HFFc6 (cell line): ENCODE data around the gene CCDC8. TPM values are rescaled to one million over a fixed set of nuclear protein-coding genes. Genes with fewer than 3 reads are reported as not detected.

ENCODE experiments used
- DNase-seq: peaks from one replicate; pipeline ENCODE4 v3.0.0-alpha.2; 2018
- H3K27ac Mint-ChIP-seq: 2 replicates; pipeline ENCODE4 v1.8.0; 2020; ENCODE audit warnings: mild to moderate bottlenecking, mixed read lengths
- H3K27me3 Mint-ChIP-seq: 2 replicates; pipeline ENCODE4 v1.8.0; 2021; ENCODE audit warnings: mild to moderate bottlenecking, moderate library complexity, mixed read lengths; ENCODE audit not compliant: insufficient read depth
- H3K36me3 Mint-ChIP-seq: 2 replicates; pipeline ENCODE4 v1.8.0; 2021; ENCODE audit warnings: low read depth, mixed read lengths
- H3K4me1 Mint-ChIP-seq: 2 replicates; pipeline ENCODE4 v1.8.0; 2020; ENCODE audit warnings: low read depth, mixed read lengths
- H3K4me3 Mint-ChIP-seq: 2 replicates; pipeline ENCODE4 v1.8.0; 2020; ENCODE audit warnings: mild to moderate bottlenecking, moderate library complexity, mixed read lengths
- H3K9me3 Mint-ChIP-seq: 2 replicates; pipeline ENCODE4 v1.8.0; 2020; ENCODE audit warnings: mild to moderate bottlenecking, mixed read lengths
- CTCF ChIP-seq: fragments of 200-600 bp; sonication (generic); IDR thresholded peaks from 2 replicates; pipeline ENCODE4 v1.5.0; 2021; ENCODE audit warnings: antibody characterized with exemption, mild to moderate bottlenecking
- total RNA-seq, 6 experiments: library from RNA; stranded (reverse); fragmentation: NEBNext Ultra II Directional; extraction: Animal tissue kit (Norgen Biotek cat#: 25700); gene quantifications; 2 replicates in 1 of 6; 3 replicates in 5 of 6; pipeline ENCODE4 v1.2.3, GENCODE V29; 2021

Gene CCDC8
- total RNA-seq, 6 experiments from 2014 or later: 6.3 to 10.6 (median 10.2) TPM

GRCh38 chr19:46390121-46390858 is 23.1 kb downstream of the CCDC8 start:
- Mint-ChIP-seq H3K4me1 (peaks cover 34% of the 10 kb centered on the region), H3K27ac (no peak overlapping the region), H3K4me3 (no peak overlapping the region), H3K36me3 (peaks cover 40% of the 10 kb centered on the region), H3K27me3 (peaks cover 7% of the 10 kb centered on the region), H3K9me3 (peaks cover 14% of the 10 kb centered on the region)
- no peak for DNase-seq
- TF ChIP-seq CTCF: no peak

GRCh38 chr19:46388311-46389095 is 24.9 kb downstream of the CCDC8 start:
- no peak overlapping the region for H3K27ac Mint-ChIP-seq
- H3K27me3 Mint-ChIP-seq: peaks cover 4% of the 10 kb centered on the region
- peaks cover 34% of the 10 kb centered on the region for H3K36me3 Mint-ChIP-seq
- peaks cover 14% of the 10 kb centered on the region for H3K9me3 Mint-ChIP-seq
- no peak for TF ChIP-seq CTCF
- peaks cover 24% of the 10 kb centered on the region for H3K4me1 Mint-ChIP-seq
- H3K4me3 Mint-ChIP-seq: no peak overlapping the region
- no peak for DNase-seq

- Mint-ChIP-seq H3K27ac (no peak overlapping the region), H3K27me3 (peaks cover 4% of the 10 kb centered on the region), H3K4me3 (no peak overlapping the region), H3K36me3 (peaks cover 34% of the 10 kb centered on the region), H3K9me3 (peaks cover 14% of the 10 kb centered on the region), H3K4me1 (peaks cover 16% of the 10 kb centered on the region)
- no peak for DNase-seq
- no peak for TF ChIP-seq CTCF
These were observed 25.6 kb downstream of the CCDC8 start for GRCh38 chr19:46387713-46388130.

- DNase-seq: no peak
- TF ChIP-seq CTCF: no peak
- Mint-ChIP-seq H3K36me3 (peaks cover 34% of the 10 kb centered on the region), H3K27me3 (peaks cover 4% of the 10 kb centered on the region), H3K4me3 (no peak overlapping the region), H3K4me1 (peaks cover 10% of the 10 kb centered on the region), H3K27ac (no peak overlapping the region), H3K9me3 (peaks cover 14% of the 10 kb centered on the region)
These were observed 26.2 kb downstream of the CCDC8 start for GRCh38 chr19:46386996-46387712.

- Mint-ChIP-seq H3K9me3 (peaks cover 14% of the 10 kb centered on the region), H3K27ac (no peak overlapping the region)
- no peak for TF ChIP-seq CTCF
These were observed 27.2 kb downstream of the CCDC8 start for GRCh38 chr19:46386151-46386550.

More at GRCh38 chr19:46386151-46386550, 27.2 kb downstream of the CCDC8 start:
- Mint-ChIP-seq H3K4me1 (peaks cover 3% of the 10 kb centered on the region), H3K27me3 (peaks cover 3% of the 10 kb centered on the region), H3K36me3 (peaks cover 36% of the 10 kb centered on the region), H3K4me3 (no peak overlapping the region)
- no peak for DNase-seq
